ENCODE data around the gene LRRC4.

The LRRC4 gene

DNA sequence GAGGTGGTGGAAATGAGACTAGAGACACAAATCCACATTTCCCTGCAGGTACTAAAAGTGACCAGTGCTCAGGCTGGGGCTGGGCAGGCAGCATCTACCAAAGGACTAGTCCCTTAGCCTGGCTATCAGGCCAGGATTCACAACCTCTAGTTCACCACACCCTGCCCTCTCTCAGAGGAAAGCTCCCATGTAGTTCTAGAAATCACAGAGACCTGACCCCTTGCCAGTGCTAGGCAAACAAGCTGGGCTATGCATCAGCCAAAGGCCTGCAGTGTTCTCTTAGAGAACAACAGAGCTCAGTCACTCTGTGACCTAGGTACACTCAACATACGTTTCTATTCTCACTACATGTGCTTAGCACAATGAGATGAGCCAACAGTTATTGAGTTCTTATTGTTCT is 26.7 kb upstream of the LRRC4 start:
- no peak for DNase-seq
- H3K27me3 ChIP-seq (ENCODE audit: insufficient read depth, low read depth, severe bottlenecking): no peaks in the 10 kb centered on the region
- no peak overlapping the region for H3K4me3 ChIP-seq (ENCODE audit: low read depth, low read length)
- H3K9me3 ChIP-seq (ENCODE audit: severe bottlenecking): no peaks in the 10 kb centered on the region
- H3K27ac ChIP-seq: no peak overlapping the region
- peaks cover 3% of the 10 kb centered on the region; the same call in 1 of the 2 replicates for H3K36me3 ChIP-seq
- TF ChIP-seq, protein P1, sequence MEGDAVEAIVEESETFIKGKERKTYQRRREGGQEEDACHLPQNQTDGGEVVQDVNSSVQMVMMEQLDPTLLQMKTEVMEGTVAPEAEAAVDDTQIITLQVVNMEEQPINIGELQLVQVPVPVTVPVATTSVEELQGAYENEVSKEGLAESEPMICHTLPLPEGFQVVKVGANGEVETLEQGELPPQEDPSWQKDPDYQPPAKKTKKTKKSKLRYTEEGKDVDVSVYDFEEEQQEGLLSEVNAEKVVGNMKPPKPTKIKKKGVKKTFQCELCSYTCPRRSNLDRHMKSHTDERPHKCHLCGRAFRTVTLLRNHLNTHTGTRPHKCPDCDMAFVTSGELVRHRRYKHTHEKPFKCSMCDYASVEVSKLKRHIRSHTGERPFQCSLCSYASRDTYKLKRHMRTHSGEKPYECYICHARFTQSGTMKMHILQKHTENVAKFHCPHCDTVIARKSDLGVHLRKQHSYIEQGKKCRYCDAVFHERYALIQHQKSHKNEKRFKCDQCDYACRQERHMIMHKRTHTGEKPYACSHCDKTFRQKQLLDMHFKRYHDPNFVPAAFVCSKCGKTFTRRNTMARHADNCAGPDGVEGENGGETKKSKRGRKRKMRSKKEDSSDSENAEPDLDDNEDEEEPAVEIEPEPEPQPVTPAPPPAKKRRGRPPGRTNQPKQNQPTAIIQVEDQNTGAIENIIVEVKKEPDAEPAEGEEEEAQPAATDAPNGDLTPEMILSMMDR (IDR thresholded peaks at IDR 0.05; ENCODE audit: low read depth, low read length): no peak

- no peaks in the 10 kb centered on the region for H3K27me3 ChIP-seq (ENCODE audit: insufficient read depth, low read depth, severe bottlenecking)
- H3K9me3 ChIP-seq (ENCODE audit: severe bottlenecking): no peaks in the 10 kb centered on the region
- no peak for DNase-seq
- H3K4me3 ChIP-seq (ENCODE audit: low read depth, low read length): no peak overlapping the region
- H3K36me3 ChIP-seq: peaks cover 3% of the 10 kb centered on the region; the same call in 1 of the 2 replicates
- TF ChIP-seq, protein P1 (IDR thresholded peaks at IDR 0.05; ENCODE audit: low read depth, low read length): no peak
- H3K27ac ChIP-seq: no peak overlapping the region
Measured at GRCh38 chr7:128056901-128057300, 25.7 kb upstream of the LRRC4 start.

GRCh38 chr7:128055637-128056036 is 24.4 kb upstream of the LRRC4 start:
- no peak overlapping the region for H3K4me3 ChIP-seq (ENCODE audit: low read depth, low read length)
- H3K27ac ChIP-seq: no peak overlapping the region
- DNase-seq: no peak
- peaks cover 3% of the 10 kb centered on the region; the same call in 1 of the 2 replicates for H3K36me3 ChIP-seq
- H3K27me3 ChIP-seq (ENCODE audit: insufficient read depth, low read depth, severe bottlenecking): no peaks in the 10 kb centered on the region
- no peaks in the 10 kb centered on the region for H3K9me3 ChIP-seq (ENCODE audit: severe bottlenecking)
- TF ChIP-seq, protein P1 (IDR thresholded peaks at IDR 0.05; ENCODE audit: low read depth, low read length): no peak

GRCh38 chr7:128054511-128054910 is 23.3 kb upstream of the LRRC4 start:
- TF ChIP-seq, protein P1 (IDR thresholded peaks at IDR 0.05; ENCODE audit: low read depth, low read length): no peak
- no peaks in the 10 kb centered on the region for H3K9me3 ChIP-seq (ENCODE audit: severe bottlenecking)
- no peak overlapping the region for H3K27ac ChIP-seq
- H3K27me3 ChIP-seq (ENCODE audit: insufficient read depth, low read depth, severe bottlenecking): no peaks in the 10 kb centered on the region
- DNase-seq: no peak
- H3K4me3 ChIP-seq (ENCODE audit: low read depth, low read length): no peak overlapping the region
- H3K36me3 ChIP-seq: peaks cover 3% of the 10 kb centered on the region; the same call in 1 of the 2 replicates

DNA sequence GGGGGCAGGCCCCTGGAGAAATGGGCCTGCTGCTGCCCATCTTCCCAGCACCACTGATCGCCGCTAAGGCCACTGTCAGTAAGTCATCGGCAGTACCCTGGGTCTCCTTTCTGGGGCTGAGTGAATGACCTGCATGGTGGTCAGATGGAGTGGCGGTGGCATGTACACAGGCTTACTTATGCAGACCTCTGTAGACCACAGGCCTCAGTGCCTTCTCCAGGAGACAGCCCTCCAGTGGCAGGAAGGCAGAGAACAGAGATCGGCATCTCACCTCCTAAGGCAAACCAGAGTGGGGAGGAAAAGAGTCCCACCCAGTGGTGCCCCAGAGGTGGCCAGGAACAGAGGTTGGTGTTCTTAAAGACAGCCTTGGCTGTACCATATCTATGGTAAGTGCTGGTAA is 22.8 kb upstream of the LRRC4 start:
- H3K36me3 ChIP-seq: peaks cover 3% of the 10 kb centered on the region; the same call in 1 of the 2 replicates
- TF ChIP-seq, protein P1 (IDR thresholded peaks at IDR 0.05; ENCODE audit: low read depth, low read length): no peak
- H3K9me3 ChIP-seq (ENCODE audit: severe bottlenecking): no peaks in the 10 kb centered on the region
- H3K4me3 ChIP-seq (ENCODE audit: low read depth, low read length): no peak overlapping the region
- H3K27ac ChIP-seq: no peak overlapping the region
- no peaks in the 10 kb centered on the region for H3K27me3 ChIP-seq (ENCODE audit: insufficient read depth, low read depth, severe bottlenecking)
- no peak for DNase-seq

- Histone ChIP-seq H3K9me3 (ENCODE audit: severe bottlenecking) (no peaks in the 10 kb centered on the region), H3K27ac (no peak overlapping the region), H3K4me3 (ENCODE audit: low read depth, low read length) (no peak overlapping the region), H3K36me3 (peaks cover 3% of the 10 kb centered on the region; the same call in 1 of the 2 replicates), H3K27me3 (ENCODE audit: insufficient read depth, low read depth, severe bottlenecking) (no peaks in the 10 kb centered on the region)
- no peak for DNase-seq
- TF ChIP-seq, protein P1 (IDR thresholded peaks at IDR 0.05; ENCODE audit: low read depth, low read length): no peak
Measured at GRCh38 chr7:128053023-128053422, 21.8 kb upstream of the LRRC4 start.
